Measurements from ENCODE around the gene ARHGEF10L. TPM values are rescaled to one million over a fixed set of nuclear protein-coding genes. Genes with fewer than 3 reads are reported as not detected.
A peak's percentile ranks its signal among the peaks of the same experiment; 100 is the strongest.

The ARHGEF10L gene
- total RNA-seq, 1 experiment from 2014 or later: 10.5 TPM

DNA sequence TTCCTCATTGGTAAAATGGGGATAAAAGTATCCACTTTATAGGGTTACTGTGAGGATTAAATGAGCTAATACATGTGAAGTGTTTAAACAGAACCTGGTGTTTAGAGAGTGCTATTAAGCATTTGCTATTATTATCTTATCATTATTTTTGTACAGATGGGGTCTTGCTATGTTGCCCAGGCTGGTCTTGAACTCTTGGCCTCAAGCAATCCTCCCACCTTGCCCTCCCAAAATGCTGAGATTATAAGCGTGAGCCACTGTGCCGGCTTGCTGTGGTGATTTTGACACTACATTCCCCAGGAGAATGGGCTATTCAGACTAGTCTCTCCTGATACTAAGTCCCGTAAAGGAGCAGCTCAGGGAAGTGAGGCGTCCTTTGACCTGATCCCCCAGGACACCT is 6.3 kb upstream of the ARHGEF10L start:
- Histone ChIP-seq H3K36me3 (no peaks in the 10 kb centered on the region), H3K4me1 (peaks cover 18% of the 10 kb centered on the region), H3K9me3 (replicated peaks) (no peaks in the 10 kb centered on the region), H3K4me3 (no peak overlapping the region), H3K27ac (no peak overlapping the region), H3K27me3 (no peaks in the 10 kb centered on the region; the same call in 1 of the 2 replicates)
- no peak for DNase-seq

DNA sequence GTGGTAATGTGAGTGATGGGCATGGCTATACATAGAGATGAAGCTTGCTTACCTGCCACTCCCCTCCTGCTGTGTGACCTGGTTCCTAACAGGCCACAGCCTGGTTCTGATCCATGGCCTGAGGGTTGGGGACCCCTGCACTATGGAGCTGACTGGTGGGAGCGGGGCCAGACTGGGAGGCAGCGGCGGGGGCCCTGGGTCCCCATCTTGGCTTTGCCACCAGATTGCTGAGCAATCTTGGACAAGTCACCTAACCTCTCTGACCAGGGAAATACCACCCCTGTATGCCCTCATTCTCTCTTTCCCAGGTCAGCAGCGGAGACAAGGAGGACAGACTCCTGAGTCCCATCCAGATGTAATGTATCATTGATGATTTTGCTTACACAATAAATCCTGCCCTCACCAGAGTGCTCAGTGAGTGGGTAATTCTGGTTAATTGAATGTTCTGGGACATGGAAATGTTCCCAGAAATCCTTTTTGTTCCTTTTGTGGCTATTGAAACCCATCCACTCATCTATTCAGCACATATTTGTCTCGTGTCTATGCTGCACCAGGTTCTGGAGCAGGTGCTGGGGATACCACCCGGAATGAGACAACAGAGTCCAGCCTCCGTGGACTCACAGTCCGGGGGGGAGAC is 4.1 kb upstream of the ARHGEF10L start:
- no peaks in the 10 kb centered on the region for H3K36me3 ChIP-seq
- no peak for DNase-seq
- no peak overlapping the region for H3K27ac ChIP-seq
- H3K4me1 ChIP-seq: peaks cover 29% of the 10 kb centered on the region
- no peaks in the 10 kb centered on the region for H3K27me3 ChIP-seq
- no peak overlapping the region for H3K4me3 ChIP-seq
- no peaks in the 10 kb centered on the region for H3K9me3 ChIP-seq (replicated peaks)

DNA sequence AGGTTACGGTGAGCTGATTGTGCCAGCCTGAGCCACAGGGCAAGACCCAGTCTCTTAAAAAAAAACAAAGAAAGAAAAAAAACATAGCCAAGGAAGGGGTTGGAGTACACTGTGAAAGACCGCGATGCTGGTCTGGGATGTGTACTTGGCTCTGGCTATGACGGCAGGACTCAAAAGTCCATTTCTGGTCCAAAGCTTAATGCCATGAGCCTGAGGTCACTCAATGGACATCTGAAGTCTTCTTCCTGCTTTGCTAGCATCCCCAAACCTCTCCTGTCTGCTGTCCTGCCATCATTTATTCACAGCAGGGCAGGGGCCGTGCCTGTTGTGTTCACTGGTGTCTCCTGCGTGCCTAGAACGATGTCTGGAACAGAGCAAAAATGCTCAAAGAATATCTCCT is 1.5 kb upstream of the ARHGEF10L start:
- Histone ChIP-seq H3K9me3 (replicated peaks) (no peaks in the 10 kb centered on the region), H3K4me3 (no peak overlapping the region), H3K27ac (no peak overlapping the region), H3K36me3 (no peaks in the 10 kb centered on the region), H3K4me1 (peaks cover 25% of the 10 kb centered on the region), H3K27me3 (no peaks in the 10 kb centered on the region)
- no peak for DNase-seq

DNA sequence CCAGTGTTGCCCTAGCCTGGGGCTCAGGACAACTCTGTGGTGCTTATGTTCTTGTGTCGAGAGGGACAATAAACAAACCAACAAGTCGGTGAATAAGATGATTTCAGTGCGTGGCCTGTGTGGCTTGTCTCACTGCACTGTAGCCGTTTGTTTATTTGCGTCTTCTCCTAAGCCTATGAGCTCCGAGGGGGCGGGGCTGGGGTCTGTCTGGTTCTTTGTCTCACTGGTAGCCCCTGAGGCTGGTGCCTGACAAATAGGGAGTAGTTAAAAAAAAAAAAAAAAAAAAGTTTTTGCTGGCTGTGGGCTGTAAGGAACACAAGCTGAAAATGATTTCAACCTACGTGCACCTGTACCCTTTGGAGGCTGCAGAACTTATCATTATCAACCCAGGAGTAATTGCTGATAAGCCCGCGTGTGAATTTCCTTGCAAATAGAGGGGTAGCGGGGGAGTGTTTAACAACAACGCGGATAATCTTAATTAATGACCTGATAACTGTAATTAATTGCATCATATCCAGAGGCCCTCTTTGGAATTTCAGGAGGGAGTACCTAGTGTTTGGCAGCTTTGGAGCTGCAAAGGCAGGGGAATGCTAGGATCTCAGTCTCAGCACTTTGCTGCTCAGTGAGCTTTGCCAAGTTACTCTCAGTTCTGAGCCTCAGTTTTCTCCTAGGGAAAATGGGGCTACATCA is 925 bp upstream of the ARHGEF10L start:
- DNase-seq: peak; percentile 79 to 80
- Histone ChIP-seq H3K36me3 (no peaks in the 10 kb centered on the region), H3K9me3 (replicated peaks) (no peaks in the 10 kb centered on the region), H3K27me3 (no peaks in the 10 kb centered on the region), H3K4me3 (no peak overlapping the region), H3K27ac (no peak overlapping the region), H3K4me1 (peaks cover 25% of the 10 kb centered on the region)

DNA sequence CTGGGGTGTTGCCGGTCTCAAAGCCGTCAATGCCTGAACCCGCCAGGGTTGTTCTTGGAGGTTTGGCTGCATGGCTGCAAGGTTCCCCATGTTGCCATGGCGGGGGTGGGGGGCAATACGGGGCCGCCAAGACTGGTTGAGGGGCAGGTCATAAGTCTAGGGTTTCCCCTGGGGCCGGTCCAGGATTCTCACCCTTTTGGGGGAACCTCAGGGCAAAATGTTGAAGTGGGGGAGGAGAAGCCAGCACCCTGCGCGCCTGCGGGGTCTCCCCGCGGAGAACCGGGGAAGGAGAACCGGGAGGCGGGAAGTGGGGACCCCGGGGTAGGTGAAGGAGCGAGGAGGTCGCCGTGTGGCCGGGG is 401 bp upstream of the ARHGEF10L start:
- H3K27me3 ChIP-seq: no peaks in the 10 kb centered on the region
- no peak overlapping the region for H3K27ac ChIP-seq
- H3K9me3 ChIP-seq (replicated peaks): no peaks in the 10 kb centered on the region
- peak overlapping the region; percentile 55 for H3K4me3 ChIP-seq
- H3K36me3 ChIP-seq: no peaks in the 10 kb centered on the region
- DNase-seq: no peak
- peaks cover 25% of the 10 kb centered on the region for H3K4me1 ChIP-seq

DNA sequence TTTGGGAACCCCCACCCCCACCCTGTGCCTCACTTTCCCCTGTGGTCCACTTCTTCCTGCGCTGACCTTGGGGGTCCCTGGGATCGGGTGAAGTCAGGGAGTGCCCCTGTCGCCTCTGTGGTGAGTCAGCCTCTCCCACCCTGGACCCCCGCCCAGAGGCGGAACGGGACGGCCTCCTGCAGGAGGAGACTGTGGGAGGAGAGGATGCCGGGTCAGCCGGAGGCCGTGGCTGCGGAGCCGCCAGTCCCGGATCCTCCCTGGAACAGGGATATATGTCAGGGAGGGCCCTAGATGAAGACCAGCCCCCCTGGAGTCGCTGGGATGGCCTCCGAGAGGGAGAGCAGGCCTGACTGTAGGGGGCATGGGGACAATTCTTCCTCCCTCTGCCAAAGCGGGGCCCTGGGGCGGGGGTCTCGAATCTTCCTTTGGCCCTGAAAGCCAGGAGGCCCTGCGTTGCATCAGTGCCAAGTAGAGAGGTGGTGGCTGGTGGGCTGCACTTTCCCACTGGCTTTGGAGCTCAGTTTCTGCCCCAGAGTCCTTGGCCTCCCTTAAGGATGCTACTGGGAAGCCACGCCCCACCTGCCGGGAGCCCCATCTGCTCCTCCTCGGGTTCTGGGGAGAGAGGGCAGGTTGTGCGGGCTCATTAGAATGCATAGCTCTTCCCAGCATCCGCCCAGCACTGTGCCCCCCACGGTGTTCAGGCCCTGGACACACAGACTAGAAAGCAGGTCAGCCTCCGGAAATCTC is 930 bp downstream of the ARHGEF10L start:
- Histone ChIP-seq H3K9me3 (replicated peaks) (no peaks in the 10 kb centered on the region), H3K4me1 (peaks cover 25% of the 10 kb centered on the region), H3K27ac (peak overlapping the region; percentile 58), H3K4me3 (peak overlapping the region; percentile 99), H3K36me3 (no peaks in the 10 kb centered on the region), H3K27me3 (no peaks in the 10 kb centered on the region)
- peak; percentile 56 to 59 for DNase-seq

DNA sequence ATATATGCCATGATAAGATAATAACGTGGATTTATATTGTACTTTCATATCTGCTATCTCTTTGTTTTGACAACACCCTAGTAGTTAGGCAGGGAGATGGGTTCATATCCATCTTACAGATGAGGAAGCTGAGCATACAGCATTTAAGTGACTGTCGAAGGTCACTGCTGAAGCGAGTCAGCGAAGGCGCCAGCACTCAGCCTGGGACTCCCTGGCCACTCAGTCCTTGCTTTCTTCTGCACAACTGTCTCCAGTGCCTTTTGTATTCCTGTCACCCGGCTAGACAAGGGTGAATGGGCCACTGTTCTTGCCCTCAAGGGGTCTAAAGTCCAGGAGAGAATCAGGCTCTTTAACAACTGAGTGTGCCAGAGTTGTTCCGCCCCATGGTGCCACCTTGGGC is 3.1 kb downstream of the ARHGEF10L start:
- no peaks in the 10 kb centered on the region for H3K9me3 ChIP-seq (replicated peaks)
- no peak overlapping the region for H3K4me3 ChIP-seq

DNA sequence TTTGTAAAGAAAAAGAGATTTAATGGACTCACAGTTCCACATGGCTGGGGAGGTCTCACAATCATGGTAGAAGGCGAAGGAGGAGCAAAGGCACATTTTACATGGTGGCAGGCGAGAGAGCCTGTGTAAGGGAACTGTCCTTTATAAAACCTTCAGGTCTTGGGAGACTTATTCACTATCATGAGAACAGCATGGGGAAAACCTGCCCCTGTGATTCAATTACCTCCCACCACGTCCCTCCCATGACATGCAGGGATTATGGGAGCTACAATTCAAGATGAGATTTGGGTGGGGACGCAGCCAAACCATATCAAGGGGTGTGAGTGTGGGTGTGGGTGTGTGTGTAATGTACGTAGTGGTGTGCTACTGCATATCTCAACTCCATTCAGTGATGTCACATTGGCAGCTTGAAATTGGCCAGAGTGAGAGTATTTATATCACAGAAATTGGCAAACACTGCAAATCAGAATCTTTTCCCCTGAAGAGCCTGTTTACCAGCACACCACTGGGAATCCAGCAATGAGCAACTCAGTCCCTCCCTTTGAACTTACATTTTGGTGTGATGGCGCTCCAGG is 5.4 kb downstream of the ARHGEF10L start:
- Histone ChIP-seq H3K27me3 (no peaks in the 10 kb centered on the region), H3K4me3 (no peak overlapping the region), H3K27ac (no peak overlapping the region), H3K9me3 (replicated peaks) (no peaks in the 10 kb centered on the region), H3K36me3 (no peaks in the 10 kb centered on the region), H3K4me1 (no peaks in the 10 kb centered on the region)
- no peak for DNase-seq

More for the DNA sequence above, 3.1 kb downstream of the ARHGEF10L start:
- Histone ChIP-seq H3K27ac (no peak overlapping the region), H3K4me1 (peaks cover 13% of the 10 kb centered on the region), H3K27me3 (no peaks in the 10 kb centered on the region), H3K36me3 (no peaks in the 10 kb centered on the region)
- no peak for DNase-seq

DNA sequence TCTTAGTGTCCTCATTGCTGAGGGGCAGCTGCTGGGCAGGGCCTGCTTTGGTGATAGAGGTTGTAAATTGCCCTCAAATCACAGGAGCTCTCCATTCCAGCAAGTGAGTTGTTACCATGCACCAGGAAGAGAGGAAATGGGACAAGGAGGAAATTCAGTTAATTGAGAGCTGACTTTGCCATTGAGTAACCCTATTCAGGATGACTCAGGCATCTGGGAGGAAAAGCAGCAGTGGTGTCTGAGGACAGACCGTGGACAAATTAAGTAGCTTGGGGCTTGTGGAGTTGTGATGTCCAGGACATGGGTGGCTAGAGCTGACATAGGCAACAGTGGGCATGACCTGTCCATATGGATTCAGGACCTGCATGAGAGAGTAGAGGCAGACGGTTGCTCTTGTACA is 5.9 kb downstream of the ARHGEF10L start:
- no peak for DNase-seq
- Histone ChIP-seq H3K4me3 (no peak overlapping the region), H3K4me1 (no peaks in the 10 kb centered on the region), H3K27ac (no peak overlapping the region), H3K36me3 (no peaks in the 10 kb centered on the region), H3K9me3 (replicated peaks) (no peaks in the 10 kb centered on the region), H3K27me3 (no peaks in the 10 kb centered on the region)

DNA sequence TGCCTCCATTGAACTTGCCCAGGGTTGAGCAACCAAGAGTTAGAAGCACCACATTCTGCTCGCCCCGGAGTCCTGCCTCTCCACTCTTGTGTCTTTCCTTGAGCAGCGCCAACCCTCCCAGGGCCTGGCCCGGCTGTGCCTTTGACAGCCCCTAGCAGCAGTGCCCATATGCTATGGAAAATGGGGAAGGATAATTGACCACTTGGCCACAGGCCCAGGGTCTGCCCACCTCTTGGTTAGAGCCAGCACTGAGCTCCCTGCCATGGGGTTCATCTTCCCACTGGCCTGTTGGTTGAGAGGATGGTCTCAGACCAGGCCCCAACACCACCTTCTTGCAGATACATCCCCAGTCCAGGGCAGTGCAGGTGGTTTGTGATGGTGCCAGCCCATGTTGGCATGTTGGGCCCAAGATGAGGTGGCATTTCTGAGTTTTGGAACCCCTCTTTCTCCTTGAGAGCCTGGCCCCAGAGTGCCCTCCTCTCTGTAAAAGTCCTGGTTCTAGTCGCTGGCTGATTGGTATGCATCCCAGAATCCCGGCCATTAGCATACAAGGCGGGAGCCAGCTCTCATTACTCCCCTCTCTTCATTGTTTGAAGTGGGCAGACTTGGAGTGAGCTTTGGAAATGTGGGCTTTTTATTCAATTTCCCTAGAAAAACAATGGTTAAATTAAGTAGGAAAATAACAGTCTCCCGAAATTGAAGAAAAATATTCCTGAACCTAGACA is 7.6 kb downstream of the ARHGEF10L start:
- Histone ChIP-seq H3K27ac (no peak overlapping the region), H3K9me3 (replicated peaks) (no peaks in the 10 kb centered on the region), H3K27me3 (no peaks in the 10 kb centered on the region), H3K4me1 (no peaks in the 10 kb centered on the region), H3K4me3 (no peak overlapping the region), H3K36me3 (no peaks in the 10 kb centered on the region)
- no peak for DNase-seq

DNA sequence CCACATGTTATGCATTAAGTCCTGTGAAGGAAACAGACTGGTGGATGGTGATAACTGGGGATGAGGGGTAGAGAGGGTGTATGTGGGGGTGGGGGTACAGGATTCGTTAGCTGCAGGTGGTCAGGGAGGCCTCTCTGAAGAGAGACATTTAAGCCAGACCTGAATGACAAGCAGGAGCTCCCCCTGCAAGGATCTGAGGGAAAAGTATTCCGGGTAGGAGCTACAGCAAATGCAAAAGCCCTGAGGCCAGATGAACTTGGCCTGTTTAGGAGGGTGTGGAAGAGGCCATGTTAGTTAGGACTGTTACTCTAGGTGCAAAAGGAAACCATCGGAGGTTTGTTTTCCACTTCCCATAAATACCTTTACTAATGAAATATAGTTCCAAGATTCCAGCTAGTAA is 9.9 kb downstream of the ARHGEF10L start:
- no peaks in the 10 kb centered on the region for H3K27me3 ChIP-seq
- H3K9me3 ChIP-seq (replicated peaks): no peaks in the 10 kb centered on the region
- no peak overlapping the region for H3K27ac ChIP-seq
- DNase-seq: no peak
- no peak overlapping the region for H3K4me3 ChIP-seq
- no peaks in the 10 kb centered on the region for H3K36me3 ChIP-seq
- no peaks in the 10 kb centered on the region for H3K4me1 ChIP-seq

DNA sequence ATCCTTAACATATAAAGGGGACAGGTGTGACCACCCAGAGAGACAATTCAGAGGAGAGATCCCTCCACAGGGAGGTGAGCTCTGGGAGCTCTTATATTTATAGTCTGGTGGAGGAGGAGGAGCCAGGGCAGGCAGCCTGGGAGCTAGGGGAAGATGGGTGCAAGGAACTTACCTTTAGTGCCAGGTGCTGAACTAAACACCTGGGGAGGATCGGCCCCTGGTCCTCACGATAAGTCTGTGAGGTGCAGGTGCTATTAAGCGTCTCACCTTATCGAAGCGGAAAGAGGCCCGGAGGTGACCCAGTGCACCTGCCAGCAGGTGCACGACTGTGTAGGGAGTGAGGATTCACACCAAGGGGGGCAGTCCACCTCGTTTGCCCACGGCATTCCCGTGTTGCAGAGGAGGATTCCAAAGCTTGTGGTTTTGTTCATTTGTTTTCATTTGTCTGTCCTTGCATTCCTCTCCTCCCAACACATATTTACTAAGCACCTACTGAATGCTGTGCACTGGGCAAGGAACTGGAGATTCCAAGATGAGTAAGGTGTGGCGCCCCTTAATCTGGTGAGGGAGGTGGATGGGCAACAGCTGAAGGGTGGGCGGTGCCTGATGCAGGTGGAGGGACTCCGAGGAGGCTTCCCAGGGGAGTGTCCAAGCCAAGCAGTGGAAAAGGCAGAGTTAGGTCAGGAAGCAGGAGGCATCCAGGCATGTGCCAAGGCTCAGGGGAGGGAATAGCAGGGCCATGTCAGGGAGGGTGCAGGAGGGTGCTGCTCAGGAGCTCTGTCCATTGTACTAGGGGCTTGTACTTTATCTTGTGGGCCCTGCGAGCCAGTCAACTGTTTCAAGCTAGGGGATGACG is 11.5 kb downstream of the ARHGEF10L start:
- DNase-seq: no peak
- Histone ChIP-seq H3K9me3 (replicated peaks) (no peaks in the 10 kb centered on the region), H3K4me1 (no peaks in the 10 kb centered on the region), H3K27me3 (no peaks in the 10 kb centered on the region), H3K4me3 (no peak overlapping the region), H3K36me3 (no peaks in the 10 kb centered on the region), H3K27ac (no peak overlapping the region)

DNA sequence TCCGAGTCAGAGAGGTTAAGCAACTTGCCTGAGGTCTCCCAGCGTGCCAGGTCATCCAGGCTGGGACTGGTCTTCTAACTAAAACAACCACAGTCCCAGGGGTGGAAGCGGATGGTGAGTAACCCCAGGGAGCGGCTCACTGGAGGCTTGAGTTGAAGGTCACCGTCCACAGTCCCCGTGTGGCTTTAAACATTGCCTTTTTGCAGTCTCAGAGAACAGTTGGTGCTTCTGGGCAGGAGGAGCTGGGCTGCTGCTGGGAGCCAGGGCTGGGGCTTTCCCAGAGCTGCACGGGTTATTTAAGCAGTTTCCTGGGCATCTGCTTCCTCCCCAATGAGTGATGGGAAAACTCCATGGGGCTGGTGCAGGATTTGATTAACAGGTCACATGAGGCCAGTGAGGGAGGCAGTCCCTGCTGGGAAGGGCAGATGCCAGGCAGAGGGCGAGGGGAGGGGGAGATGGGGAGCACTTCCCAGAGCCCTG is 12.3 kb downstream of the ARHGEF10L start:
- DNase-seq: no peak

More for the DNA sequence above, 12.3 kb downstream of the ARHGEF10L start:
- H3K4me1 ChIP-seq: no peaks in the 10 kb centered on the region
- no peak overlapping the region for H3K27ac ChIP-seq
- no peaks in the 10 kb centered on the region for H3K36me3 ChIP-seq
- no peaks in the 10 kb centered on the region for H3K27me3 ChIP-seq
- no peaks in the 10 kb centered on the region for H3K9me3 ChIP-seq (replicated peaks)
- no peak overlapping the region for H3K4me3 ChIP-seq
